ACHN (cell line): ENCODE data around the gene AQP5.
A peak's percentile ranks its signal among the peaks of the same experiment; 100 is the strongest.

Experiments
- DNase-seq: peaks from one replicate; pipeline ENCODE4 v3.0.0-alpha.2; 2015
- in situ Hi-C: cut with HindIII; loops from 2 replicates; pipeline ENCODE4 v1.10.0; 2017; ENCODE audit warnings: low sequenced_read_pairs, low pct_ligation_motif_present, low pct_unique_long_range_greater_than_20kb

The AQP5 gene

GRCh38 chr12:49930515-49931288 is 31.0 kb upstream of the AQP5 start:
- in situ Hi-C loops: no loop called here
- DNase-seq: peak; percentile 45

DNA sequence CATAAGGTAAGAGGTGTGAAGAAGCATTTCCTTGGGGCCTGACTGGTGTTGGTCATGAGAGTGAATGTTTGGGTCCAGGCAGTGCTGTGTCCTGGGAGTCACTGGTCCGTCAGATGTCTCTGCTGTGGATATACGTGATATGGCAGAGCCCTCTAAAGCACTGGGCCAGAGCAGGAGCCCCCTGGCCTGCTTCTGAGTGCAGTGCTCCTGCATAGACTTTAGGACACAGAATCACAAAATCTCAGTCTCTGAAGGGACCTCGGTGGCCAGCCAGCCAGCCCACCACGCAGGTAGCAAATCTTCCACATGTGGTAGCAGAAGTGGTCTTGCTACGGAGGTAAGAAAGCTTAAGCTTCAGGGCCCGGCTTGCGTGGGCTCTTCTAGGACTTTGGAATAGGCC is 29.6 kb upstream of the AQP5 start:
- in situ Hi-C loops: no loop called here
- DNase-seq: no peak

DNA sequence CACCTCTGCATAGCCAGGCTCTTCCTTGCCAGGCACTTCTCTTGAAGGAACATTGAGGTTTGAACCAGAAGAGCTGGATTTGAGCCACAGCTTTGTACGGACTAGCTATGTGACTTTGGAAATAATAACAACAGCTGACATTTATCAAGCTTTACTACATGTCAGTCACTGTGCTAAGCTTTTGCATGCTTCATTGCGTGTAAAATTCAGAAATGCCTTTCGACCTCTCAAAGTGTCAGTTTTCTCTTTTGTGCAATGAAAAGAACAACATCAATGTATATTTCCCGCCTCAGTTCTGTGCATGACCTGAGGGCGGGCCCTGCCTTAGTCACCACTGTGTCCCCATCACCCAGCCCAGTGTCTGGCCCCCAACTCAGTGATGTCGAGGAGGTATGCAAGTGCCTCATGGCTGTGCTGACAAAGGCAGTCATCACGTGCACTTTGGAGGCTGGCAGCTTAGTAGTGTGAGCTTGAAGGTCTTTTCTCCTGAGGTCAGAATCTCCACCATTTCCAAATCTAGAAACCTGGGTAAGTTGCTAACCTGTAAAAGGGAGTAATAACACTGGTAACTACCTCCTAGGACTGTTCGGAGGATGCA is 29.0 kb upstream of the AQP5 start:
- in situ Hi-C loops: no loop called here
- no peak for DNase-seq

DNA sequence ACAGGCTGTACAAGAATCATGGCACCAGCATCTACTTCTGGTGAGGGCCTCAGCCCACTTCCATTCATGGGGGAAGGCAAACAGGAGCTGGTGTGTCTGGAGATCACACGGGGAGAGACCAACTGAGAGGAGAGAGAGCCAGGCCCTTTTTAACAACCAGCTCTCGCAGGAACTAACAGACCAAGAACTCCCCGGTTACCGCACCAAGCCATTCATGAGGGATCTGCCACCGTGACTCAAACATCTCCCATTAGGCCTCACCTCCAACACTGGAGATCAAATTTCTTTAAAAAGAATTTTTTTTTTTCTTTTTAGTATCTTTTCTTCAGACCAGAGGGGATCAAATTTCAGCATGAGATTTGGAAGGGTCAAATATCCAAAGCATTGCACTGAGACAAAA is 27.9 kb upstream of the AQP5 start:
- no peak for DNase-seq
- in situ Hi-C loops: no loop called here

- in situ Hi-C loops: no loop called here
- no peak for DNase-seq
These were observed 27.2 kb upstream of the AQP5 start for GRCh38 chr12:49934505-49934904.

DNA sequence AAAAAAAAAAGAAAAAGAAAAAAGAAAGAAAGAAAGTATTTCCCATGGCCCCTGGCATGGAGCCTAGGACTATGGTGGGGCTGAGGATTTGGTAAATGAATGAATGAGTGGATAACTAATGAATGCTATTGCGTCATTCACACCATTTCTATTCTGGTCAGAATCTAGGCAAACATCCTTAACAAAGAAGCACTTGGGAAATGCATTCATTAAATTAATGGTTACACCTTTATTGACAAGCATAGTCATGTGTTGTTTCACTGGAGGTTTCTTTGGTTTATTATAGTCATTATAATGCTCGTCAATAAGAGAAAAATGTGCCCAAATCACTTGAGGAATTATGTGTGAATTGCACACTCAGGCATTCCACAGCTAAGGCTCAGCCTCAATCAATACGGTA is 24.7 kb upstream of the AQP5 start:
- in situ Hi-C loops: no loop called here
- no peak for DNase-seq

GRCh38 chr12:49937639-49938300 is 23.9 kb upstream of the AQP5 start:
- DNase-seq: no peak
- in situ Hi-C loops: no loop called here

- in situ Hi-C loops: no loop called here
- no peak for DNase-seq
These were observed 22.4 kb upstream of the AQP5 start for GRCh38 chr12:49939307-49939706.

DNA sequence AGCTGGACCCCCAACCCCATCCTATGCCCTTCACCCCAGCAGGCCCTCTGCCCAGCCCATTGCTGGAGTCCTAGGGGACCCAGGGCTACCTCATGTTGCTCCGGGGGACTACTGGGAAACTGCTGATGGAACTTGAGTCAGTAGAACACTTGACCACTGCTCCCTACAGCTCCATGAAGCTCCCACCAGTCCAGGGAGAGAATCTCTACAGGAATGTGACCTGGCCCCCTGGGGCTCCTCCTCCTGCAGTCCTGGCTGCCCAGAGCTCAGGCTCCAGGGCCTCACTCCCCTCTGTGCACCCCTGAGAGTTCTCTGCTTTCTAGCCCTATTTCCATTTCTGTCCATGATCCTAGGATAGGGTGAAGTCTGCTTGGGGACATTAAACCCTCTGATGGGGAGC is 22.0 kb upstream of the AQP5 start:
- no peak for DNase-seq
- in situ Hi-C loops: no loop called here

- in situ Hi-C loops: no loop called here
These were observed 19.8 kb upstream of the AQP5 start for GRCh38 chr12:49941556-49942511.

DNA sequence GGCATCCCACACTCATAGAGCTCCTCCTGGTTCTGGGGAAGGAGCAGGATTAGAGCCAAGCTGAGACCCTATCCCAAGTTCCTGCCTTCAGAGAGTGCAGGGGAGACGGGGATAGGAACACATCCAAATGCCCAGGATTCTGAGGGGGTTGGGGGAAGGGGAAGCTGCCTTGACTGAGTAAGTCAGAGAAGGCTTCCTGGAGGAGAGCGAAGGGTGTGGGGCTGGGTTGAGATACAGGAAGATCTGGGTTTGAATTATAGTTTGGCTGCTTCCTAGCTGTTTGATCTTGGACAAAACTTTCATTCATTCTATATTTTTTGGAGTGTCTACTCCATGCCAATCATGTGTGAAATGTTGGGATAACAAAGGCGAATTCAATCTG is 19.2 kb upstream of the AQP5 start:
- DNase-seq: no peak
- in situ Hi-C loops: no loop called here

More at GRCh38 chr12:49941556-49942511, 19.8 kb upstream of the AQP5 start:
- no peak for DNase-seq

DNA sequence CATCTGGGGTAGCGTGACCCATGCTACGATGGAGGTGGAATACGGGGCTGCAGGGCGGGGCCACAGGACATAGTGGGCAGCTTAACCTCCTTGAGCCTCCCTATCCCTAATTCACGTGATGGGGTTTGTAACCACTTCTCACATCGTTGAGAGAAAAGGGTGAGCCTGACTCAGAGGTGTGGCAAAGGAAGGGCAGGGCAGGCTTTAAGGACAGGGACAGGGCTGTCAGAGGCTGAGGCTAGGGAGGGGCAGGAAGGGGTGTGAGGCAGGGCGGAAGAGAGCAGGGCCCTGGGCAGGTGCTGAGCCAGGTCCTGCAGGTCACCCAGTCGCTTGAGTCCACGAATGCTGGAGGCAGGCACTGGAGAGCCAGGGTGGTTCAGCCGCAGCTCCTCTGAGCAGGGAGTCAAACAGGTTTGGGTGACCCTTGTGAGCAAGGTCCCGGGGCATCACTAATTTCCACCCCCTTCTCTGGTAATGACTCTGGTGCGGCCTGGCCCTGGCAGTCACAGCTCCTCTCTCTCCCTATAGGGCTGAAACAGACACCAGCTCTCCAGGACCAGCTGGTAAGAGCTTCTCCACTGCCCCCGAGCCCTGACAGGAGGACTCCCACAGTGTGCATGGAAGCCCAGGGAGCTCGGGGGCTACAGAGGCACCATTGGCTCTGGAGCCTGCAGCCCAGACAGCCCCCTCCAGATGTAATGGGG is 18.6 kb upstream of the AQP5 start:
- DNase-seq: no peak
- in situ Hi-C loops: no loop called here

DNA sequence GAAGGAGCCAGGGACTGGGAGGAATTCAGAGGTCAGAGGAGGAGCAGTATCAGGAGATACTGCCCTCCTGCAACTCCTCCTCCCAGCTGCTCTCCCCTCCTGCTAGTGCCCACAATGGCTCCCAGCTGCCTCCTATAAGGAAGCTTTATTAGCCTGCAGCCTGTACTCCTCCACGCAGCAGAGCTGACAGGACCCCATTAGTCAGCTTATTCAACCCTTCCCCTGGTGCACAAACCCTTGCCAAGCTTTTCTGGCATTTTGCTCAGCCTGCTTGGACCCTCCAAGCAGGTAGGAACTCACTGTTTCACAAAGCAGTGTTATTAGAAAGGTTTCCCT is 18.1 kb upstream of the AQP5 start:
- no peak for DNase-seq
- in situ Hi-C loops: no loop called here

DNA sequence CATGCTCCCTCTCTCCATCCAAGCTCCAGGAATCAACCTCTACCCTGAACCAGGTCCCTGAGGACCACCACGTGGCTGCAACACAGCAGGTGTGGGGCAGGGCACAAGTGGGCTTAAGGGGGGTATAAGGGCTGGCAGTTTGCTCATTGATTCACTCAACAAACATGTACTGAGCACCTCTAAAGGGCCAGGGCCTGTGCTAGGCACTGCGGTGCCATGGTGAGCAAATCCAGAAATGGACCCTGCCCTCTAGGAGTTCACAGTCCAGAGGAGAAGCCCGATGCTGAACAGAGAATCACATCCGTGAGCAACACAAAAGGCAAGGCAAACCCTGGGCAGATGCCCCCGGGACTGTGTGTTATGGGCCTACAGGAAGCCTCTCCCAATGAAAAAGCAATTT is 17.6 kb upstream of the AQP5 start:
- no peak for DNase-seq
- in situ Hi-C loops: no loop called here

DNA sequence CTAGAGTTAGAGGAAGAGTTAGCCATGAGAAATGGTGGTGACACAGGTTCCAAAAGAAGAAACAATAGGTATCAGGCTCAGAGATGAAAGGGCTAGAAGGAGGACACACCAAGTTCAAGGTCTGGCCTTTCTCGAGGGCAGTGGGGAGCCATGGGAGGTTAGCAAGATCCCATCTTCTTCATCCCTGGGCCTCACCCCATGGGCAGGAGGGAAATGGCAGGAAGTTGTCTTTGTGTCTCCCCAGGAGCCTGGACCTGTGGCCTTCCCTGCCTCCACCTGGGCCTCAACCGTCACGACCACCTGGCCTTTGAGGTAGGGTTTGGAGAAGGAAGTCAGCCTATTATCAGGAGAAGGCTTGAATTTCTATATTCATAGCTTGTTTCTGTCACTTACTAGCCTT is 17.0 kb upstream of the AQP5 start:
- in situ Hi-C loops: no loop called here
- DNase-seq: no peak

DNA sequence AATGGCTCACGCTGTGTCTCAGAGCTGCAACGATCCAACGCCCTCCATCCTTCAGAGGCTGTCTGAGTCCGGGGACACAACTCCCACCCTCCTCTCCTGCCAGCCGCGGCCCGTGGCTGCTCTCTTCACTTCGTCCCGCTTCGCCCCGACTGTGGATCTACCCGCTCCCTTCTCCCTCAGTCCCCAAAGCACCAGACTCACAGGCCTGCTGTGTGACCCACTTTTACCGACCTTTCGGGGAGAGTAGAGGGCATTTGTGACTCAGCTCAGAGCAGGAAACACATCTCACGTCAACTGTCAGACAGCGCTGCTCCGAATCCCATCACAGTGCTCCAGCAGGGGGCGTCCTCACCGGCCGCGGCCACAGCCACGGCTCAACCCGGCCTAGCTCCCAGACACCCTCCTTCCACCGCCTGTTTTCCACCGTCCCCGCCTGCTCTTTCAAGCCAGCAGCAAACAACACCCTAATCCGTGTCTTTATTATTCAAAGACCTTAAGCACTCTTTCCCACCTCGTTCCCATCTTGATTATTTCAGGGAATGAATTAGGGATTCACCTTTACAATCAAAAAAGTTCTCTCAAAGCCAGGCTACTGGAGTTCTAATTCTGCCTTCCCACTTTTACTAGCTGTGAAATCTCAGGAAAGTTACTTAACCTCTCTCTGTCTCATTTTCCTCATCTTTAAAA is 16.1 kb upstream of the AQP5 start:
- in situ Hi-C loops: no loop called here
- DNase-seq: peak; percentile 84

GRCh38 chr12:49946086-49946485 is 15.6 kb upstream of the AQP5 start:
- in situ Hi-C loops: no loop called here
- DNase-seq: no peak

DNA sequence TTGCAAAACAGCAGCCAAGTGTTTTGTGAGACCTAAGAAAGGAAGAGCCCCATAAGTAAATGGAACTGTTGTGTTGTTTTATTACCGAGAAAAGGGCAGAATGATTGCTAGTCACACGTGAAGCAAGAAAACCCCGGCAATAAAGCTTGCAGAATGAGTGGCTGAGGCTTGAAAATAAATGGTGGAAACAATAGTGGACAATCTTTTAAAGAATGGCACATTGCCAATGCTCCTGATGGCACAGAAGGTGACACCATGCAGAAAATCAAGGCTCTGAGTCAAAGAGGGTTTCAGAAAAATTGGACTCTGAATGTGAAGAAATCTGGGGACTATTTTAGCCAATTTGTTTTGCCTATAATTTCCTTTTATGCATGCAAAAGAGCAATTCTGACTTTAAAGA is 15.2 kb upstream of the AQP5 start:
- DNase-seq: no peak
- in situ Hi-C loops: no loop called here
